Prostate gland (tissue), 2 donors: ENCODE measurements around the gene RAB40A.

ENCODE experiments used
- CTCF ChIP-seq, 4 experiments: fragments of 200-600 bp in 2 of 4; fragments of 450-650 bp in 2 of 4; sonication (generic) in 2 of 4; IDR thresholded peaks; 1 replicate in 3 of 4; 2 replicates in 1 of 4; pipeline ENCODE4 v1.5.1; 2016 to 2019; ENCODE audit warnings: antibody characterized with exemption in 4 of 4, mild to moderate bottlenecking in 2 of 4, moderate library complexity in 2 of 4
- POLR2A ChIP-seq: fragments of 450-650 bp; IDR thresholded peaks from one replicate; pipeline ENCODE4 v1.6.1; 2016; ENCODE audit warnings: antibody characterized with exemption, mild to moderate bottlenecking

DNA sequence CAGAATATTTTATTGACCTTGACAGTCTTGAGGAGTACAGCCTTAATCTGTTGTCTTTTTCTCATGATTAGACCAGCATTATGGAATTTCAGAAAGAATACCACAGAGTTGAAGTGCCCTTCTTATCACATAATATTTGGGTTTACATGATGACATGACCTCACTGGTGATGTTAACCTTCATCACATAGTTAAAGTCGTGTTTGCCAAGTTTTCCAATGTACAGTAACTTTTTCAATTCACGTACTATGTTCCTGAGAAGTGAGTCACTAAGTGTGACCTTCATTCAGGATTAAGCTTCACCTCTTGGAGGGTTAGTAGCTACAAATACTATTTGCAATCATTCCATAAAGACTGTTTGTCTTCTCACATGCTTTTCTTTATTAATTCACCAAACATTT, 52.1 kb downstream of the RAB40A start:
- TF ChIP-seq CTCF (IDR thresholded peaks at IDR 0.05) (no peak), POLR2A (no peak)
